HG03103 (cell line): Measurements from ENCODE around the gene EWSR1.
"Not testable (repeated sequence)": the region's sequence is repeated elsewhere in the genome, so short reads cannot be mapped to it uniquely, and the experiment has no call there.

Experiments used
- ATAC-seq: cut with Tn5 transposase; IDR thresholded peaks from one replicate; pipeline ENCODE4 v1.9.1; 2021; ENCODE audit warnings: low read depth; ENCODE audit not compliant: unreplicated experiment

The EWSR1 gene

DNA sequence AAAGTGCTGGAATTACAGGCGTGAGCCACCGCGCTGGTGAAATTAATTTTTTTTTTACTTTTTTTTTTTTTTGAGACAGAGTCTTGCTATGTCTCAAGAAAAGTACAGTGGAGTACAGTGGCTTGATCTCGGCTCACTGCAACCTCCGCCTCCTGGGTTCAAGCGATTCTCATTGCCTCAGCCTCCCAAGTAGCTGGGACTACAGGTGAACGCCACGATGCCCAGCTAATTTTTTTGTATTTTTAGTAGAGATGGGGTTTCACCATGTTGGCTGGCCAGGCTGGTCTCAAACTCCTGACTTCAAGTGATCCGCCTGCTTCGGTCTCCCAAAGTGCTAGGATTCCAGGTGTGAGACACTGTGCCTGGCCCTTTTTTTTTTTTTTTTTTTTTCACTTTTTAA is 20.2 kb upstream of the EWSR1 start:
- not testable (repeated sequence) for ATAC-seq

- no peak for ATAC-seq
These were observed 16.8 kb upstream of the EWSR1 start for GRCh38 chr22:29251265-29251664.

DNA sequence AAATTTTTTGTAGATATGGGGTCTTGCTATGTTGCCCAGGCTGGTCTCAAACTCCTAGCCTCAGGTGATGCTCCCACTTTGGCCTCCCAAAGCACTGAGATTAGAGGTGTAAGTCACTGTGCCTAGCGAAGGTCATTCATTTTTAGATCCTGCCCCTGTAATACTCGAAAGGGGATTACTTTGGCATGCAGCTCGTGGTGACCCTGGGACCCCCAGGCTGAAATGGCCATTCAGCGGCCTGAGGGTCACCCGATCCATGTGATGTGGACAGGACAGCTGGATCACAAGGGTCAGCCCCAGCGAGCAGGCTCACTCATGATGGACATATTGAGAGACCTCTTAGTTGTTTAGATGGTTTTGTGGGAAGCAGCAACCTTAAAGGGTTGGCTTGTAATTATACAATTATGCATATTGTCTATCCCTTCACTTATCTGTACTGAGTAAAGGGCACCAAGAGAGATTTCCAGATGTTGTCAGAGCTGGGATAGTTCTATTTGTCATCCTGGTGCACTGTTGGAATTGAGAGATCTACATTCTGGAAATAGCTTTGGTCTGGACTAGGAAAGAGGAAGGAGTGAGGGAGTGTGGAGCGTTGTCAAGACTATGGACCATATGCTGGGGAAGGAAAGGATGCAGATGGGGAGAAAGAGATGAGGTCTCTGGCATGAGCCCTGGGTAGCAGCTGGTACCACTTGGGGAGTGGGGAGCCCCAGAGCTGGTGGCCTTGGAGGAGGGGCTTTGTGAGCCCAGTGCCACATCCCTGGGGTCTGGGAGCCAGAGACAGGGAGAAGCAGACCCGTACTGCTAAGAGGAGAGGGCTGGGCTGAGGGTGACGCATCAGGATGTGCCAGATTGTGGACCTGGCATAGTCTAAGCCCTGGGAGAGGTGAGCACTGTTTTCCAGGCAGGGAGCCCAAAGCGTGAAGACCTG is 15.8 kb upstream of the EWSR1 start:
- no peak for ATAC-seq

GRCh38 chr22:29253561-29254285 is 14.3 kb upstream of the EWSR1 start:
- no peak for ATAC-seq

- ATAC-seq: no peak
These were observed 13.8 kb upstream of the EWSR1 start for GRCh38 chr22:29254286-29254660.

DNA sequence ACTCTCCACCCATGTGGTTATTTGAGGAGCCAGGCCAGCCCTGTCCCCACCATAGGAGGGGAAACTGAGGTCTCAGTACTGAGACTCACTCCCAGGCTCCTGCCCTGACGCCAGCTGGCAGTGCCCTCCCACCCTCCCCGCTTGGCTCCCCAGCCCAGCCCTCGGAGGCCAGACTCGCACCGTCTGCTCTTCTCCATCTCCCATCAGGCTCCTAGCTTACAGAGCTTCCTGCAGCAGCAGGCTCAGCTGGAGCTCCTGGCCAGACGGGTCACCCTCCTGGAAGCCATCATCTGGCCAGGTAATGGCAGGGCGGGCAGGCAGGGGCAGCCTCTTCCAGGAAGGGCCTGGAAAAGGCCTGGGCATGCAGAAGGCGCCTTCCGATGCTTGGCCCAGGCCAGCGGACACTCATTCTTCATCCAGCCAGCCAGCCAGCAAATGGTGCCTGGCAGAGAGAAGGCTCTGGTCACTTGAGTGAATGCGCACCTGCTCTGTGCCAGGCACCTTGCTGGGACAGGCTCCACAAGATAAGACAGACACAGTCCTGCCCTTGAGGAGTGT is 12.9 kb upstream of the EWSR1 start:
- no peak for ATAC-seq

- no peak for ATAC-seq
These were observed 11.3 kb upstream of the EWSR1 start for GRCh38 chr22:29256606-29257325.

- ATAC-seq: no peak
These were observed 10.3 kb upstream of the EWSR1 start for GRCh38 chr22:29257751-29258181.

GRCh38 chr22:29258407-29259252 is 9.4 kb upstream of the EWSR1 start:
- ATAC-seq: no peak

DNA sequence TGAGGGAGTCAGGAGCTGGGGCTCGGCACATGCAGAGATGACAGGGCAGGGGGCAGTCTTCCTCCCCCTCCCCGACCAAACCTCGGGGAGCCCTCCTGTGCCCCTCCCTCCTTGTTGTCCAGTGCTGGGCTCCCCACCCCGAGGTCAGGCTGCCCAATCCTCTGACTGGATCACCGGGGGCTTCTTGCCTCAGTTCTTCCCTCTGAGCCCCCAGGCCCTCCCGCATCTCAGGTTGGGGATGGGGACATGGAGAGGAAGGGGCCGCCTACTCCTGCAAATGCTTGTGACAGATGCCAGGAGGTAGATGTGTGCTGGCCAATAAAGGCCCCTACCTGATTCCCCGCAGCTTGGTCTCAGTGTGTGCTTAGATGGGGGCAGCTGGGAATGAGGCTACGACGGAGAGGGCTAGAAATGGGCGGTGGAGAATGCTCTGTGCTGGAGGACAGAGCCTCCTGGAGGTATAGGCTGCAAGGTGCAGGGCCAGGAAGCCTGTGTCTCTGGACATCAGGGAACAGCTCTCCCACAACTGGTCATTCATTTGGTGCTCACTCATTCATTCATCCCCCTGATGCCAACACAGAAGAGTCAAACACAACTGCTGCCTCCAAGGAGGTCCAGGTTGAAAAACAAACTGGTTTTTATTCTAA is 8.7 kb upstream of the EWSR1 start:
- ATAC-seq: no peak

DNA sequence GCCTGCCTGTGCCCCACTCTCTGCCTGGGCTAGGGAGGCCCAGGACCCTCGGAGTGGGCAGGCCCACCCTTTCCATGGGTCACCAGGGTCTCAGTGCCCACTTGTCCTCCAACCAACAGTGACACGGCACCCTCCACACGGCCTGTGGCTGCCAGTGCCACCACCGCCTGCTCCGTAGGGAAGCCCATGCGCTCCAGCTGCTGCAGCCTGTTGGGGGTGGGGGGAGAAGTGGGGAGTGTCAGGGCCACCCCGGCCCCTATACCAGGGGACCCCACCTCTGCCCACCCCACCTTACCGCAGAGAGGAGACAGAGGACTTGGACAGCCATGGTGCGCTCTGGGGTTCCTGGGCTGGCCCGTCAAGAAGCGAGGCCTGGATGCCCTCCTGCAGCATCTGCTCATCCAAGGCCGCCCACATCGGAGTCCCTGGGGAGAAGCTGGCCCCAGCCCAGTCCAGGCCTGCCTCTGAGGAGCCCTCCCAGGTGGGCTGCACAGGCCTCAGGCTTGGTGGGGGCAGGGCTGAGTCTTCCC is 8.0 kb upstream of the EWSR1 start:
- no peak for ATAC-seq

DNA sequence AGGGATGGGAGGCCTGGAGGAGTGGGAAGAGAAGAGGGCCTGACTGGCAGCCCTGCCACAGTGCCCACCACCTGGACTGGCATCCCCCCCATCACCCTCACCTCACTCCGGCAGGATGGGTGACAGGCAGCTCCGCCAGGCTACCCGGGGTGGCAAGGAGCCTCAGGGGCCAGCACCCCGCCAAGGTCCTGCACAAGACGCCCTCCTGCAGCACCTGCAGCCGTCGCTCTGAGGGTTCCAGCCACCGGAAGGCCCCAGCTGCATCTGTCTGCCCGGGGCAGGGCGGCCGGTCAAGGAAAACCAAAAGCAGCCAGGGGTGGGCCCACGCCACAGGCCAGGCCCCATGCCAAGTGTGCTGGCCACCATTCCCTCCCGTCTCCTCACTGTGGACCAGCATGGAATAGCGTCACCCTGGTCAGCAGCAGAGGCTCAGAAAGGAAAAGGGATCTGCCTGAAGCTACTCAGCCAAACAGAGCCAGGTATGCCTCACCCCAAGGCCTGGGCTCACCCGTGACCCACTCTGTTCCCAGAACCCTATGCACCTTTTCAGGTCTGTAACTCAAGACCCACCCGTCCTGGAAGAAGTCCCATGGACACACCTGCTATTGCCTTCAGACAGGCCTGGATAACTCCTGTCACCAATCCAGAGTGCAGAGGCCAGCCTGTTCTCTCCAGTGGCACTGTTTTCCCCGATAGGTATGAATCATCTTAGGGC is 7.3 kb upstream of the EWSR1 start:
- ATAC-seq: no peak

DNA sequence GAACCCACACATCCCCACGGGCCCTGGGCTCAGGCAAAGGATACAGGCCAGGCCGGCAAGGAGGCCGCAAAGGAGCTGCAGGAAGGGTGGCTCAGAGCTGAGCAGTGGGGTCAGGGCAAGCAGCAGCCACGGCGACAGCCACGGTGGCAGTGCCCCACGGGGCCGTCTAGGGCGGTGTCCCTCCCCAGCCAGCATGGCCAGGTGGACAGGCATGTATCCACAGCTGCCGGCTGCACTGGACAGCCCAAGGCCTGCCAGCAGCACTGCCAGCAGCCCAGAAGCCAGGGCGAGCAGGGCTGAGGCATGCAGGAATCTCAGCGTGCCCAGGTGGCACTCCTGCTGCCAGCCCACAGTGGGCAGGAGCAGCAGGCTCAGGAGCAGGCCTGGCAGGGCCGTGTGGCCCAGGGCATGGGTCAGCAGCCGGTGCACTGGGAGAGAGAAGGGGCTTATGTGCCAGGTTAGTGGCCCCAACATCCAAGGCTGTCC is 4.2 kb upstream of the EWSR1 start:
- ATAC-seq: no peak

DNA sequence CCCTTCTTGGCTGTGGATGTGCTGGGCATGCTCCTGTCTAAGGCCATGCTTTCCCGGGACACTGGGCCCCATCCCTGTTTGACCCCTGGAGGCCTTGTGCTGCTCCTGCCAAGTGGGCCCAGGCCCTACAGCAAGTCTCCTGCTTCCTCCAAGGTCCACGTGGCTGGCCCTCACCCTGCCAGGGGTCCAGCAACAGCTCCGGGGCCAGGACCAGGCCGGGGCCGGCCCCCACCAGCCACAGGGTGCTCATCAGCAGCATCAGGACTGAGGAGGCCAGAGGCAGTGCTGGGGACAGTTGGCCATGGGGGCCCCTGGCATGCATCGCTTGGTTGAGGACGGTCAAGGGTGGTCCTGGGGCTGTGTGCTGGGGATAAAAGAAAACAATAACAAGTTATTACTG is 2.8 kb upstream of the EWSR1 start:
- ATAC-seq: no peak

DNA sequence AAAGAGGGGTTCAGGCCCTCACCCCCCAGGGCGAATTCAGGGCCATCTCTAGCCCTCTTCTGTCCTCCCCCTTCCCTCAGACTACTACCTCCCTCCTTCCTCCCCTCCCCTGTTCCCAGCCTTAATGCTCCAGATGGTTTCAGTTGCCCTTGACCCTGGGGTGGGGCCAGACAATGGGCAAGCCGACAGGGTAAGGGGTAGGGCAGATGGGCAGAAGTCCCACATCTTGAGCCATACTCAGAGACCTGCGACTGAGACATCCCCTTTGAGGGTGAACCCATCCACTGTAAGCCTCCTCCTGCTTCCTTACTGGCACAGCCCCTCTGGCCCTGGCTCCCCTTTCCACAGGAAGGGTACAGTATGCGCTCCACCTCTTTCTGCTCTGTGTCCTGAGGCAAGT is 2.1 kb upstream of the EWSR1 start:
- no peak for ATAC-seq

GRCh38 chr22:29266564-29267461 is 1.3 kb upstream of the EWSR1 start:
- no peak for ATAC-seq

GRCh38 chr22:29267462-29267857 is 608 bp upstream of the EWSR1 start:
- ATAC-seq: no peak
